CD4-positive, alpha-beta T cell treated with Interleukin-17A for 4 hours (primary cell): ENCODE results near the gene FKBP14.

Experiments
- DNase-seq: peaks from one replicate; pipeline ENCODE4 v3.0.0-alpha.2; 2020; ENCODE audit warnings: mixed read lengths

The FKBP14 gene

GRCh38 chr7:30026229-30027064 is at the start of gene FKBP14:
FKBP14 (minus strand) TSS chr7:30026702; CDS start chr7:30026508, 194 bp downstream.
- peak; percentile 92 for DNase-seq

GRCh38 chr7:30074422-30075030 is 48.0 kb upstream of the FKBP14 start:
- no peak for DNase-seq

GRCh38 chr7:30072735-30073134 is 46.2 kb upstream of the FKBP14 start:
- DNase-seq, result no peak

GRCh38 chr7:30070052-30070451 is 43.5 kb upstream of the FKBP14 start:
- no peak for DNase-seq

GRCh38 chr7:30069096-30069867 is 42.8 kb upstream of the FKBP14 start:
- no peak for DNase-seq

- no peak for DNase-seq
Observed at GRCh38 chr7:30068117-30068516, 41.6 kb upstream of the FKBP14 start.

GRCh38 chr7:30066687-30067086 is 40.2 kb upstream of the FKBP14 start:
- no peak for DNase-seq

- DNase-seq, result no peak
Observed at GRCh38 chr7:30065746-30066145, 39.2 kb upstream of the FKBP14 start.

- no peak for DNase-seq
Observed at GRCh38 chr7:30062587-30062986, 36.1 kb upstream of the FKBP14 start.

- peak; percentile 42 for DNase-seq
Observed at GRCh38 chr7:30061786-30062185, 35.3 kb upstream of the FKBP14 start.

GRCh38 chr7:30057741-30058140 is 31.2 kb upstream of the FKBP14 start:
- DNase-seq, result no peak

GRCh38 chr7:30053068-30053467 is 26.6 kb upstream of the FKBP14 start:
- no peak for DNase-seq

GRCh38 chr7:30049173-30049572 is 22.7 kb upstream of the FKBP14 start:
- no peak for DNase-seq

GRCh38 chr7:30048582-30048981 is 22.1 kb upstream of the FKBP14 start:
- DNase-seq, result no peak

GRCh38 chr7:30047124-30047523 is 20.6 kb upstream of the FKBP14 start:
- no peak for DNase-seq

- DNase-seq, result no peak
Observed at GRCh38 chr7:30046127-30046770, 19.7 kb upstream of the FKBP14 start.

GRCh38 chr7:30041526-30042269 is 15.2 kb upstream of the FKBP14 start:
- DNase-seq, result no peak

- DNase-seq, result no peak
Observed at GRCh38 chr7:30040938-30041337, 14.4 kb upstream of the FKBP14 start.

GRCh38 chr7:30038196-30038980 is 11.9 kb upstream of the FKBP14 start:
- DNase-seq, result no peak

GRCh38 chr7:30036220-30036619 is 9.7 kb upstream of the FKBP14 start:
- DNase-seq, result no peak

GRCh38 chr7:30034501-30034900 is 8.0 kb upstream of the FKBP14 start:
- DNase-seq, result no peak
